Activated CD4-positive, alpha-beta T cell treated with anti-CD3 and anti-CD28 coated beads for 24 hours (primary cell): Measurements from ENCODE around the gene CNTN2.

Experiments
- DNase-seq, 2 donors: peaks; one replicate each; pipeline ENCODE4 v3.0.0-alpha.2; 2020; ENCODE audit warnings: low read depth in 2 of 2

CNTN2 gene

GRCh38 chr1:205024679-205025078 is 18.3 kb upstream of the CNTN2 start:
- no peak for DNase-seq

DNA sequence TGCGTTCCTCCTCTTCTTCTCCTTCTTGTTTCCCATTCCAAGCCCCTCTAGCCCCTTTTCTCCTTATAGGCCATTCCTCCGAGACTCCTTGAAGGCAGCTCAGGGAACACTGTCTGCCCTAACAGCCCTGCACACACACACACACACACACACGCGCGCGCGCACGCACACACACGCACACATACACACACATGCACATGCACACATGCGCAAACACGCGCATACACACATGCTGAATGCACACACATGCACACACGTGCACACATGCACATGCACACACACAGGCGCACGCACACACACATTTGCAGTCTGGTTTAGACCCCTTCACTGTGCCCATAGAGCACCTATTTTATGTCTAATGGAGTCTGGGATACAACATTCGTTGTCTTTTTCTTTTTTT is 17.8 kb upstream of the CNTN2 start:
- DNase-seq: no peak

GRCh38 chr1:205026181-205026580 is 16.8 kb upstream of the CNTN2 start:
- DNase-seq: no peak

DNA sequence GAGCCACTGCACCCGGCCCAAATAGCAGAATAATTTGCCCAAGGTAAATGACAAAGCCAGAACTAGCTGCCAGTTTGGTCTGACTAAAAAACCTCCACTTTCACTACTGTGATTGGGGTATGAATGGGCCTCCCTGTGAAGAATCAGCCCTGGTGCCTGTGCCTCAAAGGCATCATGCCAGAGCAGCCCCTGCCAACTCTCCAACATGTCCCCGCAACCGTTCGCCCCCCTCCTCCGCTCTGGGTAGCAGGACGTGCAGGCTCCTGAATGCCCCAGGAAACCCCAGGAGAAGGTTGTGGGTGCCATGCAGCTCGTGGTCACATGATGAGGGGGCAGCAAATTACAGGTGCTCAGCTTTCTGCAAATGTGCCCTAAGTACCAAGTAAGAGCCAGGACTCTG is 14.6 kb upstream of the CNTN2 start:
- no peak for DNase-seq

DNA sequence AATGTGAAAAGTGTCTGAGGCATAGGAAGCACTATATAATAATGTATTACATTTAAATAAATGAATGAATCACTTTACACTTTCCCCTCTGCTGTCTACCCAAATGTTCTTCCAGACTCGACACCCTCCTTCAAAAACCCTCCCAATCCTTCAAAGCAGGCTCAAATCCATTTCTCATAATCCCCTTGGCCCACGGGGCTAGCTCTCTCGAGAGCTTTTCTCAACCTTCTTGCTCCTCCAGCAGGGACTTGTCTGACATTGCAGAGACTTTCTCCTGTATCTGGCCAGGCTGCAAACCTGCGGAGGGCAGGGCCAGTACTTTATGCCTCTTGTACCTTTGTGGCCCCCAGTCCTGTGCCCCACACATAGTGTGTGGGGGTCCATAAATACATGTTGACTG is 14.1 kb upstream of the CNTN2 start:
- DNase-seq: no peak

- DNase-seq: no peak
These were observed 12.8 kb upstream of the CNTN2 start for GRCh38 chr1:205030241-205030640.

DNA sequence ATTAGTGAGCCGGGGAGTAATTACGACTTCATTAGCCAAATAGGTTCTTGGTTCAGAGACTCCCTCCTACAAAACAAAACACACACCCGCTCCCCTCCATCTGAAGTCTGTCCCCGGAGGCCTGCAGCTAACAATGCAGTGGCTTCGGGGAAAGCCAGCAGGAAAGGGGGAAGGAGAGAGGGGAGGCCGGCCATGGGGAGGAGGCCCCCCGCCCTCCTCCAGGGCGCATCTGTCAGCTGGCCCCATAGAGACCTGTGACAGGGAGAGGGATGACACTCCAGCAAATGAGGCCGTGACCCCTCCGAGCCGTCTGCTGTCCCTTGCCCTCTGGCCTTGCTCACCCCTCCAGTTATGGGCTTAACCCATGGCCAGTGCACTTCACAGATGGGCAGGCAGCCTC is 12.1 kb upstream of the CNTN2 start:
- no peak for DNase-seq

DNA sequence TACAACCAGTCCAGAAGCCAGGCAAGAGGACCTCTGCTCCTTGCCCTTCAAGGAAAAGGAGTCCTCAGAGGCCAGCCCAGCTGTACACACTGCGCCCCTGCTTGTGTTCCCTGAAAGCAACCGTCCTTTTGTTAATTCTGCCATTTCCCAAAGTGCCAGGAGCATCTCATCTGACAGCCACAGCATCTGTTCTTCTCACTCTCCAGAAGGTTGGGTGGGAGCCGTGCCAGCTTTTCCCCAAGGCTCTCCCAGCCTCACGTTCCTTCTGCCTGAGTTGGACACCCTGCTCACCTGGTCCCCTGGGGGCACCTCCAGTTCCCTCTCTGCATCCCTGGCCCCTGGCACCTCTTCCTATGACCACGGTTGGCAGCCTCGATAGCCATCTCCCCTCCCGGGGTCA is 10.5 kb upstream of the CNTN2 start:
- DNase-seq: no peak

GRCh38 chr1:205037539-205037938 is 5.5 kb upstream of the CNTN2 start:
- no peak for DNase-seq

DNA sequence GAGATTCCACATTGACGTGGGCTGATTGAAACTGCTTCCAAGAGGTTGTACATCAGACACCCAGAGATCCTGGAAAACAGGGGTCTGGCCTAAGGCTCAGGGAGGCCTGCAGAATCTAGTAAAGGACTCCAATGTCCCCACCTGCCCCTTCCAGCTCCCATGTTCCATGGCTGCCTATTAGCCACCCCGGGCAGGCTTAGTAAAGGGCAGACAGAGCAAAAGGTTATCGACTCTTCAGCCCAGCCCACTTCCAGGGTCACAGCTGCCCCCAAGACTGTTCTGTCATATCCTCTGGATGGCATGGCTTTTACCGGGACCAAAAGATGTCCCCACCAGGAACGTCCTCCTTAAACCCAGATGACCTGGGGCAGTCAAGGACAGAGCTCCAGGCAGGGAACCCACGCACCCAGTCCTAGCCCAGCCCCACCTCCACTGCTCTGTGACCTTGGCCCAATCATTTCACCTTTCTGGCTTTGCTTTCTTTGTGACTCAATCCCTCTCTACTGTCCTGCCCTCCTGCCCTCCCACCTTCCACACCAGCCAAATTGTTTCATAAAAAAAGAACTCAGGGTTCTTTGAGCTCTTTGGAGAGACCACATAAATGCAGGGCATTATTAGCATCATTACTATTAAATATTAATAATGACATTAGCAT is 4.8 kb upstream of the CNTN2 start:
- DNase-seq: no peak

DNA sequence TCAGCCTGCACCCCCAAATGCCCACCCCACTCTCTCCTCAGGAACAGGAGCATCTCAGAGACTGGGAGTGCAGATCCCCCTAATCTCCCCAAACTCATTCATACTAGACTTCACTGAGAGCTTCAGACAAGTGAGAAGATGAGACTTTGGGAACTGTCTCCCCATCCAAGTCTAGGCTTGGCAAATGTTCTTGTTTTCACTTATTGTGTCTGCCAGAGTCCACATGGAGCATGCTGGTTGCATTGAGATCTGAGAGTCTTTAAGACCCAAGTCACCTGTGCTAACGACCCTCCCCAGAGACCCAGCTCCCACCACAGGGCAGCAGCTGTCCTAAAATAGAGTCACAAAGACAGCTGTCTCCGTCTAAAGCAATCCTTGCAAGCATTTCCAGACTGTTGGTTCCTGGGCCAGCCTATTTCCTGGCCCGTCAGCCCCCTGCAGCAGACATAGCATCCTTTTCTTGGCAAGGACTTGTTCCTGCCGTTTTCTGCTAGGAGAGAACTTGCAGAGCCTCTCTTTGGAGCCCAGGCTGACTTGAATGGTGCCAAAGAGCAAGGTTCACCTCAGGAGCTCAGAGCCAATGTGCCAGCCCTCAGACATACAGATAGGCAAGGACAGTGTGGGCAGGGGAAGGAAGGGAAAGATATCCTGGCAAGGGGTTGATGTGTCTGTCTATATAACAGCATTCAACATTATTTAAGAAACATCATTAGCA is 1.9 kb upstream of the CNTN2 start:
- no peak for DNase-seq

DNA sequence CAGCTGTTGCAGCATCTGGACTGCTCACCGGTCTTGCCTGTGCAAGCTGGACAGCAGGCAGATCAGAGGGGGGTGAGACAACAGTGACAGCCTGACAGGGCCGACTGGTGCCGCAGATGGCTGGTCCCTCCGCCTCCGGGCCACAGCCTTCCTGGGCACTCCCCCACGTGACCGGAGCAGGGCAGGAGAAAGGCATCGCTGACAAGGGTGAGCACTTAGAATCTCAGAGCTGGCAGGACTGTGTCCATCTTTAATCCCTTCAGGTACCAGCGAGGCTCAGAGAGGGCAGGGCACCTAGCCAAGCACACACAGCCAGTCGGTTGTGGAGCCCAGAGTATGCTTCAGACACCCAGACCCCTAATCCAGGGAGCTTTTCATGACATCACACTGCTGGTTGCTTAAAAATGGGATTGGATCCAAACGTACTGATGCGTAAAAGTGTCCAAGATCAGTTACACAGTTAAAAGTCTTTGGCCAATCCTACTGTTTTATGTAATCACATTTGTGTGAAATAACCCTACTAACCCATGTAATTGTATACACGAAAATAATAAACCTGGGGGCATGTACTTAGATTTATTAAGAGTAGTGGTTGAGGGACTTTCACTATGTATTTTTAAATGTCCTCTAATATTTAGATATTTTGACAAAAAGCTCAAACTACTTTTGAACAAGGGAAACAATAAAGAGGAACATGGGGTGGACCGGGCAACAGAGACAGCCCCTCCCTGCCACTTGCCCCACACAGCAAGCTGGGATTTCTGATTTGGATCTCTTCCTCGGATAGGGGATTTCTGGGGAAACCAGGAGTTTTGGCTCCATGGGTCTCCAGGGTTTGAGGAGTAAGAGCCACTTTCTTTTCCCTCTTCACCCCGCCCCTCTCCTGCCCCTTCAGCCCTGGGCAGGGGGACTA is 758 bp upstream of the CNTN2 start:
- DNase-seq: no peak

- no peak for DNase-seq
These were observed 854 bp downstream of the CNTN2 start for GRCh38 chr1:205043866-205044265.

GRCh38 chr1:205044741-205045140 is 1.7 kb downstream of the CNTN2 start:
- no peak for DNase-seq

DNA sequence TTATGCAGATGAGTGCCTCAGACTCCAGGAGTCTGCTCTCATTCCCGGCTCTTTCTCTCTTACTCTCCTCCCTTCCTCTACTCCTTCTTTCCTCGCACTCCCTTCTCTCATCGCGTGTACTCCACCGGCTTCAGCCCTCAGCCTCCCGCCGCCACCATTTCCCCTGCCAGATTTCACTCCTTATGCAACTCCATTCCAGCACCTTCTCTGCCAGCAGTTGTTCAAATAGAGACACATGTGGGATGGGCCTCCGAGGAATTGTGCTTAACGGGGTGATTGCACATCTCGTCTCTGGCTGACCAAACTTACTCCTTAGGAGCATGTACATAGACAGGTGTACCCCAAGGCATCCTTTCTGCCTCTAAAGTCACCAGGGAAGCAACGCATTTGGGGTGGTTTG is 2.1 kb downstream of the CNTN2 start:
- no peak for DNase-seq

- no peak for DNase-seq
These were observed 3.9 kb downstream of the CNTN2 start for GRCh38 chr1:205046870-205047269.

DNA sequence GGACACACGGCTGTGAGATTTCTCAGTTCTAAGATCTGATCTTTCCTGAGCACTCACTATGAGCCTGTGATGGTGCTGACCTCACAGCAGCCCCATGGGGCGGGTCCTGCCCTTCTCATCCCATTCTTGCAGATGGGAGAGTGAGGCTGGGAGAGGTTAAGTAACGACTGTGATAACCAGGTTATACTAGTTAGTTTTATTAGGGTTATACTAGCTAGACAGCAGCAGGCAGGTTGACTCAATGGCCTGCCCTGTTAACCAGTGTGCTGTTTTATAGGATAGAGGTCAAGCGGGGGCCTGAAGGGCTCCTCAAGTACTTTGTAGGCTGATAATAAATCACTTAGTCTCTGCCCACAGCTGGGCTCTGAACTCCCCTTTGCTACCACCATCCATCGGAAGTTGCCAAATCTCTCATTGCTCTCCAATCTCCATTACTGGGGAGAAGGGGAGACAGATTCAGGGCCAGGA is 4.8 kb downstream of the CNTN2 start:
- no peak for DNase-seq

DNA sequence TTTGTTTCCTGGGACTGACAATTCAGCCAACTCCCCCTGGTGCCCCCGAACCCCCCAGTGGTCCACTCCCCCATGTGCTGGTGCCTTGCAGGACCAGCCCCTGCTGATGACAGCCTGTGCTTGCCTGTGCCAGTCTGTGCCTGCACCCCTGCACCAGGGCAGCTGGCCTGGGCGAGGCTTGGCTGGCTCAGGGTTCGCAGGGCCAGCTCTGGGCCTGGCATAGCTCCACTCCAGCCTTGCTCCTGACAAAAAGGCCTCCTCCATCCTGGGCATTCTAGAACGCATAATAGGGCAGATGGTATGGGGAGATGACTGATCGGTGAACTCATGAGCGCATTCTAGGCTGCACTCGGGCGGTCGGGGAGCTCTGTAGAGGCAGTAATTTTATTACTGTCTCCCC is 5.4 kb downstream of the CNTN2 start:
- DNase-seq: no peak

- no peak for DNase-seq
These were observed 6.5 kb downstream of the CNTN2 start for GRCh38 chr1:205049479-205049878.

DNA sequence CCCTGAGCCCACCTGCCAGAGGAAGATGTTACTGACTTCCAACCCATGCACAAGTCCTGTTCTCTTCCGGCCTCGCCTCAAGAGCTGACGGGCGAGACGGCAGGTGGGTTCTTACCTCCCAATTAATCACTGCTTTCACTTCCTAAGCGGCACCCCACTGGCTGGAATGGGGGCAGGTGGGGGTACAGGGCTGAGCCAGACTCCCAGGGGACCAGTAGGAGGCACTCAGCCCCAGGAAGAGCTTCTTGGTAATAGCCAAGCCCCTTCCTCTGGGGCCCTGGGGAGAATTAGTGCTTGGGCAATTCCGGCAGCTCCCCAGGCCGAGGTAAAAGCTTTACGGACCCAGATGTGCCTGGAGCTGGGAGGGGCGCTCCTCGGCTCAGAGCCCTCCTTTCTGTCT is 9.7 kb downstream of the CNTN2 start:
- DNase-seq: no peak

- DNase-seq: no peak
These were observed 10.3 kb downstream of the CNTN2 start for GRCh38 chr1:205053296-205053695.

GRCh38 chr1:205054013-205054412 is 11.0 kb downstream of the CNTN2 start:
- no peak for DNase-seq

DNA sequence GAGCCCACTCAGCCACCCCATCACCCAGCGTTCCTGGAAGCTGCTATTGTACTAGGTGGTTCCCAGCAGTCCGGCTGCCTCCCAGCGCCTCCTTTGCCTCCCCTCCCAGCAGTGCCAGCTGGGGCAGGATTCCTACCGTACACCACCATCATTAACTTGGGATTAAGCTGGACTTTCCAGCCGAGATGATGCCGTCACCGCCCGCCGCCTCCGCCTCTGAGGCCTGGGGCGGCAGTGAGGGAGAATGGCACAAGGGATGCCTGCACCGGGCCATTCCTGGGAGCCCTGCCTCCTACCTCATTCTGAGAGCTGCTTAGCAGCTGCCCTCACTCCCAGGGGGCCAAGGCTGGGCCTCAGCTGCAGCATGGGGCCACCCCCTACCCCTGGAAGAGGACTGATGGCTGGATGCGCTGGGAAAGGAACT is 13.2 kb downstream of the CNTN2 start:
- no peak for DNase-seq
